ENCODE measurements around the gene FSTL4. TPM values are rescaled to one million over a fixed set of nuclear protein-coding genes. Genes with fewer than 3 reads are reported as not detected.

The FSTL4 gene
- total and polyA plus RNA-seq, 8 donors: 0.11 to 2.9 (median 0.22) TPM

DNA sequence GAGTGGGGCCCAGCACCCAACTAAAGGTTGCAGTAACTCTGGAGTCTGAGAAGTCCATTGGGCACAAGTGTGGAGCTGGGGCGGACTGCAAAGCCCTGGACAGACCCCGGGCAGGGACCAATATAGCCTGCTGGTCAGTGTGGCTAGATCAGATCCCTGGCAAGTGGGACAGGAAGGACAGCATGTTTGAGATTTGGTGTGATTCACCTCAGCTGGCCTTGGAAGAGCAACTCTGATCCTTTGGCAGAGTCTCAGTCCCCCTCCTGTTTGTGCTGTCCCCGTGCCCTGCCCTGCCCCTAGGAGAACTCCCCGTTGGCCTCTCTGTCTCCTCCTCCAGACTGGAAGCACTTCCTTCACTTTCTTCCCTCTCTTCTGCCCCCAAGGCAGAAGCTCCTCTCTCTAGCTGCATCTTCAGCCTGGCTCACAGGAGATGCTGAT lies 255.3 kb downstream of the FSTL4 start:
- no peak overlapping the region for H3K27ac ChIP-seq
- intact Hi-C loops (cut with DNase I): no loop called here
- no peaks in the 10 kb centered on the region for H3K4me1 ChIP-seq
- no peak for TF ChIP-seq CTCF (IDR thresholded peaks at IDR 0.05)
- DNase-seq: no peak
- peaks cover 0 to 17% of the 10 kb centered on the region in 2 donors for H3K27me3 ChIP-seq
- no peak overlapping the region for H3K4me3 ChIP-seq
- H3K36me3 ChIP-seq: no peaks in the 10 kb centered on the region
- ATAC-seq: no peak
- no peaks in the 10 kb centered on the region for H3K9me3 ChIP-seq

DNA sequence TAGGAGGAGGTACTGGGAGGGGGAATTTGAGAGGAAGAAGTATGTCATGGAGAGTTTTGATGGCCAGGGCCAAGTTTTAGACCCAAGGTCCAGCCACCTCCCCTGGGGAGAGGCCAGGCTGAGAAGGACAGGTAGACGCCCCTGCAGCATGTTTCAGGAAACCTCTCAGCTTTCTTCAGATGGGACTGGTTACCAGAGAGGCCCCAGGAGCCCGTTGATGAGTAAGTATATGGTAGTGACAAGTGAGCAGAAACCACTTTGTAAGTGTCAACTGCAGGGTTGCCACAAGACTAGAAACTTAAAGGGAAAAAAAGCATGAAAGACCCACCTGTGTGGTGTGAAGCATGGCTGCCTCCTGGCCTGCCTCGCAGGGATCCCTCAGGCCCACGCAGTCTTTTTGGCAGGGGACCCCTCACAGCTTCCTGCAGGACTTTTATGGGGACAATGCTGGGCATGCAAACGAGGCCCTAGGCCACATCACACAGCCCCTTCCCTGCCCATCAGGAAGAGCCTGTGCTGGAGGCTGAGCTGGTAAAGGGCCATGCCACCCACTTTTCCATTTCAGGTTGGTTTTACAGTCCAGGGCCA lies 255.9 kb downstream of the FSTL4 start:
- ATAC-seq (no peak), DNase-seq (no peak)
- Histone ChIP-seq H3K4me1 (no peaks in the 10 kb centered on the region), H3K36me3 (no peaks in the 10 kb centered on the region), H3K27me3 (peaks cover 0 to 16% of the 10 kb centered on the region in 2 donors), H3K27ac (no peak overlapping the region), H3K9me3 (no peaks in the 10 kb centered on the region), H3K4me3 (no peak overlapping the region)
- intact Hi-C loops (cut with DNase I): no loop called here
- TF ChIP-seq CTCF (IDR thresholded peaks at IDR 0.05): no peak

- intact Hi-C loops (cut with DNase I): no loop called here
Measured at GRCh38 chr5:133354323-133355185, 257.8 kb downstream of the FSTL4 start.

DNA sequence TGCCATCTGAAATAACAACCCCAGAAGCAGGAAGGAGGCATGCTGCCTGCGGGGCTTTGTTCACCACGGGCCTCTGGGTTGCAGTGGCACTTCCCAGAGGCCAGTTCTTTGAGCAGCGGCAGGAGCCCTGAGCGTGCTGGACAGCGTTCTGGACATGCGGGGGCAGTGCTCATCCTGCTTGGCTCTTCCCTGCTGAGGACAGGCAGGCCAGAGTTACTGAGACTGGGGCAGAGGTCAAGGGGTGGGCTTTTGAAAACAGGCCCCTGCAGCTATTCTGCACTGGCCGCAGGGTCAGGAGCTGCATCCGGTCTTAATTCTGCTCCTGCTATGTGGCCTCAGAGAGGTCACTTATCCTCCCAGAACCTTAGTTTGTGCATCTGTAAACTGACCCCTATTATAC lies 258.6 kb downstream of the FSTL4 start:
- no peak for TF ChIP-seq CTCF (IDR thresholded peaks at IDR 0.05)
- intact Hi-C loops (cut with DNase I): no loop called here
- ATAC-seq: no peak

More at GRCh38 chr5:133354323-133355185, 257.8 kb downstream of the FSTL4 start:
- H3K27ac ChIP-seq: no peak overlapping the region
- H3K9me3 ChIP-seq: no peaks in the 10 kb centered on the region
- no peaks in the 10 kb centered on the region for H3K27me3 ChIP-seq
- H3K36me3 ChIP-seq: no peaks in the 10 kb centered on the region
- H3K4me1 ChIP-seq: no peaks in the 10 kb centered on the region
- ATAC-seq (no peak), DNase-seq (no peak)
- no peak overlapping the region for H3K4me3 ChIP-seq
- no peak for TF ChIP-seq CTCF (IDR thresholded peaks at IDR 0.05)

GRCh38 chr5:133348406-133348805 lies 263.9 kb downstream of the FSTL4 start:
- Histone ChIP-seq H3K27me3 (no peaks in the 10 kb centered on the region), H3K4me1 (no peaks in the 10 kb centered on the region), H3K4me3 (no peak overlapping the region), H3K27ac (no peak overlapping the region), H3K36me3 (no peaks in the 10 kb centered on the region), H3K9me3 (no peaks in the 10 kb centered on the region)
- intact Hi-C loops (cut with DNase I): no loop called here
- DNase-seq (no peak), ATAC-seq (no peak)
- TF ChIP-seq CTCF (IDR thresholded peaks at IDR 0.05): no peak

More for the DNA sequence above, 258.6 kb downstream of the FSTL4 start:
- Histone ChIP-seq H3K27ac (no peak overlapping the region), H3K4me3 (no peak overlapping the region), H3K36me3 (no peaks in the 10 kb centered on the region), H3K9me3 (no peaks in the 10 kb centered on the region), H3K4me1 (no peaks in the 10 kb centered on the region), H3K27me3 (no peaks in the 10 kb centered on the region)
- DNase-seq: no peak
